Aorta (tissue), 5 donors: Measurements from ENCODE around the gene TOGARAM2. TPM values are rescaled to one million over a fixed set of nuclear protein-coding genes. Genes with fewer than 3 reads are reported as not detected.

ENCODE experiments used
- ATAC-seq: fragments of 200-7000 bp; cut with Tn5 transposase; one replicate; pipeline ENCODE4 v1.9.1; 2022; ENCODE audit warnings: moderate library complexity; ENCODE audit not compliant: low FRiP score
- DNase-seq, 2 donors: peaks; one replicate each; pipeline ENCODE4 v3.0.0-alpha.2; 2020
- H3K27ac ChIP-seq, 2 donors: one replicate each; pipeline ENCODE4 v1.5.1; 2013; ENCODE audit warnings: low read length in 2 of 2, mild to moderate bottlenecking in 2 of 2, moderate library complexity in 2 of 2, control low read depth in 1 of 2, inconsistent platforms in 1 of 2, low read depth in 1 of 2
- H3K27me3 ChIP-seq, 2 donors: one replicate each; pipeline ENCODE4 v1.6.1; 2013; ENCODE audit warnings: control low read depth in 1 of 2, low read length in 1 of 2, mild to moderate bottlenecking in 1 of 2, moderate library complexity in 1 of 2; ENCODE audit not compliant: insufficient read depth in 2 of 2, control insufficient read depth in 1 of 2
- H3K36me3 ChIP-seq, 2 donors: one replicate each; pipeline ENCODE4 v1.6.1; 2013; ENCODE audit warnings: control low read depth in 1 of 2, low read length in 1 of 2, mild to moderate bottlenecking in 1 of 2; ENCODE audit not compliant: insufficient read depth in 2 of 2, control insufficient read depth in 1 of 2
- H3K4me1 ChIP-seq, 2 donors: one replicate each; pipeline ENCODE4 v1.6.1; 2013; ENCODE audit warnings: low read length in 2 of 2, control low read depth in 1 of 2, mild to moderate bottlenecking in 1 of 2, moderate library complexity in 1 of 2; ENCODE audit not compliant: insufficient read depth in 2 of 2, control insufficient read depth in 1 of 2
- H3K4me3 ChIP-seq, 2 donors: one replicate each; pipeline ENCODE4 v1.5.1; 2013; ENCODE audit warnings: low read length in 2 of 2, control low read depth in 1 of 2, mild to moderate bottlenecking in 1 of 2
- H3K9me3 ChIP-seq: one replicate; pipeline ENCODE4 v1.6.1; 2013; ENCODE audit warnings: mild to moderate bottlenecking, low read length; ENCODE audit not compliant: control insufficient read depth
- WGBS, 2 donors: extraction: QIAGEN DNeasy Blood & Tissue Kit; methylation state at CpG; one replicate each; pipeline ENCODE4 v1.1.7; 2013; 5-methylcytosine and 5-hydroxymethylcytosine counted together
- intact Hi-C, 2 donors: fragments of 100-400 bp; cut with DNase I; formaldehyde crosslinking; loops; one replicate each; pipeline versions ENCODE4 v1.14.2 to v1.15.0; 2022
- polyA plus RNA-seq, 2 donors: library from polyadenylated mRNA; stranded (reverse); fragments of 200-250 nt; gene quantifications; one replicate each; pipeline ENCODE4 v1.2.3, GENCODE V29; 2013
- total RNA-seq, 2 donors: library from RNA; stranded (reverse); fragmentation: NEBNext Ultra II Directional; extraction: Animal tissue kit (Norgen Biotek cat#: 25700); gene quantifications; one replicate each; pipeline ENCODE4 v1.2.1, GENCODE V29; 2021
- donor health status: healthy with polysubstance abuse.
- donor health status: Bipolar disorder and iron deficiency.
- donor health status: DM: no; HTN: no; CAD: no.
- donor health status: DM: no; HTN: no; CAD: no.
- donor health status: DM: yes; HTN: yes; CAD: no.

TOGARAM2 gene
- total and polyA plus RNA-seq, 4 donors = 0.50 to 2.2 (median 0.71) TPM

DNA sequence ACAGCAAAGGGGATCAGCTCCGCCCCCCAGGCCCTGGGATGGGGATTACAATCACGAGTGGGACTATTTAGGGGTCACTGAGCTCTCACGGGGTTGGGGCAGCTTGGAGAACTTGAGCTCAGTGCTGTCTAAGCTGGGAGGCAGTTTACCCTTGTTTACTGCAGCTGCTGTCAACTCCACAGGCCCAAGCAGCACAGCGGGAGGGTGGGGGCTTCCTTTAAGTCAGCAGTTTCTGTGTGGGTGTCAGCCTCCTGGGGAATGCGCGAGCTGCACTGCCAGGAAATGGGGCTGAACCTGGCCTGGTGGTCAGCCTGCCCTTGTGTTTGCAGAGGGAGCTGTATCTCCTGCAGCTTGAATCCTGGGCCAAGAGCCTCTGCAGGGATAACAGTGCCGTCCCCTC lies 29.8 kb downstream of the TOGARAM2 start:
- DNase-seq = no peak
- intact Hi-C loops = no loop called here
- Histone ChIP-seq H3K27me3 (no peaks in the 10 kb centered on the region), H3K27ac (no peak overlapping the region), H3K36me3 (no peaks in the 10 kb centered on the region), H3K9me3 (no peaks in the 10 kb centered on the region), H3K4me3 (no peak overlapping the region), H3K4me1 (no peaks in the 10 kb centered on the region)
- 70 to 75% methylated on average over 7 of the region's 7 CpGs for WGBS, 2 donors
- ATAC-seq = no peak

DNA sequence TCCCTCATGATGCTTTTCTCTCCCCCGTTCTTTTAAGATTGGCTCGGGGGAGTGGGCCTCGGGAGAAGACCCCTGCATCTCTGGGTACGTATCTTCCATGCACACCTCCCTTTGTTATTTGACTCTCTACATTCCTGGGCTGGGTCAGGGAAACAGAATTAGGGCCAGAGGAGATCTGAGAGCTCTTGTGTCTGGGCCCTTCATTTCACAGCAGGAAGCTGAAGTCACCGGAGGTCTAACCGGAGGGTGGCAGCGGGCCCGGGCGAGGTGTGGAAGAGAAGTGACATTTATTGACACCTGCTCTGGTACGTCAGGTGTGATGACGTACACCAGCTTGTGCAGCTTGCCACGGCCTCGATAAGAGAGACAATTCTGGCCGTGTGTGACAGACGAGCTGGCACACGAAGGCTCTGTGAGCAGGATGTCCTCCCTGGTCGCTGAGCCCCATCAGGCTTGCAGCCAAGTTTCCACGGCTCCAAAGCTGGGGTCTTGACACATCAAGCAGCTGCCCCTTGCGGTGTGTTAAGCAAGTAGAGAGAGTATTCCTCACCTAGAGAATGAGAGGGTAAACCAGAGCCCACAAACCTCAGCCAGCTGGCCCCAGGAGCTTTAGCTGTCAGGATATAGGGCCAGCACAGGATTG lies 30.4 kb downstream of the TOGARAM2 start:
- H3K4me3 ChIP-seq = no peak overlapping the region
- no peaks in the 10 kb centered on the region for H3K9me3 ChIP-seq
- ATAC-seq (no peak), DNase-seq (peak in 1 of 2 donors; percentile 70)
- no peaks in the 10 kb centered on the region for H3K36me3 ChIP-seq
- 39 to 48% methylated on average over 19 of the region's 19 CpGs for WGBS, 2 donors
- no peak overlapping the region for H3K27ac ChIP-seq
- H3K4me1 ChIP-seq = no peaks in the 10 kb centered on the region
- no peaks in the 10 kb centered on the region for H3K27me3 ChIP-seq
- intact Hi-C loops = no loop called here

DNA sequence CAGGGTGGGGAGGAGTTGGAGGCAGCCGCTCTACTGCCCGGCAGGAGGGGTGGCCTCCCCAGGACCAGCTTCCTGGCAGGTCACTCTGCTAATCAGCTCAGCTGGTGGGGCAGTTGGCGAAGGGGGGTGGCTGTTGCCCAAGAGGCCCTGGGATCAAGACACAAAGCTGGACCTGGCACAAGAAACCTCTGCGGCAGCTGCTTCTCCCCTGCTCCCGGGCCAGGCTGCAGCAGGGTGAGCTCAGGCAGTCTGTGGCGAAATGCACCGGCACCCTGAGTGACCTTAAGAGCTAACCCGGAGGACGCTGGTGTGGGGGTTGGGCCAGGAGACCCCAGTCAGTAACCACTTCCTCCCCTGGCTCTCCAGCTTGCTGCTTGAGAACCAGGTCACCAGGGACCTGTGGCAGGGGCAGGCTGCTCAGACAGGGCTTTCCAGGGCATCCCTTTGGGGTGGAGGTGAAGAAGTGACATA lies 31.1 kb downstream of the TOGARAM2 start:
- Histone ChIP-seq H3K36me3 (no peaks in the 10 kb centered on the region), H3K9me3 (no peaks in the 10 kb centered on the region), H3K27me3 (no peaks in the 10 kb centered on the region), H3K4me1 (no peaks in the 10 kb centered on the region), H3K27ac (no peak overlapping the region), H3K4me3 (no peak overlapping the region)
- intact Hi-C loops = no loop called here
- DNase-seq (peak in 1 of 2 donors; percentile 64), ATAC-seq (no peak)
- WGBS, 2 donors = 14 to 15% methylated on average over 8 to 9 of the region's 9 CpGs

DNA sequence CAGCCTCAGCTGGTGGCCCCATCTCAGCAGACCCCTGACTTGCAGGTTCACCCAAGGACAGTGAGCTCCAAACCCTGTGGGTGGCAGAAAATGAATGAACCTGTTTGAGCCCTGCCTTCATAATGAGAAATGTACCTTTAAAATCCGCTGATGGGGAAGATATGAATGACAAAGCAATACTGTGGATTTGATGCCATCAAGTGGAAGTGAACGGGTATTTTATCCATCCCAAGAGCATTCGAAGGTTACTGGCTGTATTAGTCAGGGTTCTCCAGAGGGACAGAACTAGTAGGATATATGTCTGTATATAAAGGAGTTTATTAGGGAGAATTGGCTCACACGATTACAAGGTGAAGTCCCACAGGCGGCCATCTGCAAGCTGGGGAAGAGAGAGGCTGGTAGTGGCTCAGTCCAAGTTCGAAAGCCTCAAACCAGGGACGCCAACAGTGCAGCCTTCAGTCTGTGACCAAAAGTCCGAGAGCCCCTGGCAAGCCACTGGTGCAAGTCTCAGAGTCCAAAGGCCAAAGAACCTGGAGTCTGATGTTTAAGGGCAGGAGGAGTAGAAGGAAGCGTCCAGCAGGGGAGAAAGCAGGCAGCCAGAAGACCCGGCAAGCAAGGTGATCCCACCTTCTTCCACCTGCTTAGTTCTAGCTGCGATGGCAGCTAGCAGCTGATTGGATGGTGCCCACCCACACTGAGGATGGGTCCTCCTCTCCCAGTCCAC lies 32.1 kb downstream of the TOGARAM2 start:
- DNase-seq (no peak), ATAC-seq (no peak)
- intact Hi-C loops = no loop called here
- Histone ChIP-seq H3K36me3 (no peaks in the 10 kb centered on the region), H3K27me3 (no peaks in the 10 kb centered on the region), H3K9me3 (no peaks in the 10 kb centered on the region), H3K4me1 (no peaks in the 10 kb centered on the region), H3K27ac (no peak overlapping the region), H3K4me3 (no peak overlapping the region)
- 88 to 89% methylated on average over 11 of the region's 11 CpGs for WGBS, 2 donors

DNA sequence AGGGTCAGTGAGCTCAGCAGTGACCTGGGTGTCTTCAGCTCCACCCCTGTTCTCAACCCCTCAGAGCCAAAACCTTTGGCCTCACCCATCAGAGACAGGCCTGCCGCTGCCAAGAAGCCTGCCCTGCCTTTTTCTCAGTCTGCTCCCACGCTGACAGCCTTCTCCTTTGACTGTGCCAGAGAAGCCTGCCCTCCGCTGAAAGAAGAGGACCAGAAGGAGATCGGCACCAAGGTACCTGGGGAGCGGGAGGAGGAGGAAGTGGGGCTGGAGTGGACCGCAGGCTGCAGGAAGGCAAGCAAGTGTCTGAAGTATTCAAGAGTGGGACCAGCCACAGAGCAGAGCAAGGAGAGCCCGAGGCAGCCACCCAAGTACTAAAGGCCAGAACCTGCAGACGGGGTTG lies 33.2 kb downstream of the TOGARAM2 start:
- intact Hi-C loops = no loop called here
- Histone ChIP-seq H3K27ac (no peak overlapping the region), H3K4me1 (no peaks in the 10 kb centered on the region), H3K4me3 (no peak overlapping the region), H3K9me3 (no peaks in the 10 kb centered on the region), H3K27me3 (no peaks in the 10 kb centered on the region), H3K36me3 (no peaks in the 10 kb centered on the region)
- ATAC-seq (no peak), DNase-seq (no peak)
- 90 to 96% methylated on average over 8 of the region's 8 CpGs for WGBS, 2 donors

DNA sequence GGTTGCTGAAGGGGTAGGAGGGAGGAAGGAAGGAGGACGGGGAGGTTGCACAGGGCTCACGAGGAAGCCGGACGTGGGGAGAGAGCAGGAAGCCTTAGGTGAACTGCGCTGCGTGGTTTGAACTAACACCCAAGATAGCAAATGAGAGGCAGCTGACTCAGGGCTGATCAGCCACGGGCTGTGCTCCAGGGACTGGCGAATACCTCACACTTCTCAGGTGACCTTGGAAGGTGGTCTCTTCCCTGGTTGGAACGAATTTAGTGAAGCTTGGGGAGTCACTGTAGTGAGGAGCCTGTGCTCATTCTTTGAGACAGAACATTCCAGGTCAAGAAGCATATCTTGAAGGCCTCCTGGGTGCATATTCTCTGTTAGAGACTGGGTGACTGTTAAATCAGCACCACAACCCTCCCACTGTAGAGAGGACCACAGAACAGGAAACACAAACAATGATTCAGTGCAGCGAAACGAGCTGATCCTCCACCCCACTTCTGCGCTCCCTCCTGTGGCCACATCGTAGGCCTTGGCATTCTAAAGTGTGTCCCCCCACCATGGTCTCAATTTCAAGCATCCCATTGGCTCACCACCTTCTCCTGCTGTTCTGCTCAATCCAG lies 33.8 kb downstream of the TOGARAM2 start:
- no peak overlapping the region for H3K4me3 ChIP-seq

DNA sequence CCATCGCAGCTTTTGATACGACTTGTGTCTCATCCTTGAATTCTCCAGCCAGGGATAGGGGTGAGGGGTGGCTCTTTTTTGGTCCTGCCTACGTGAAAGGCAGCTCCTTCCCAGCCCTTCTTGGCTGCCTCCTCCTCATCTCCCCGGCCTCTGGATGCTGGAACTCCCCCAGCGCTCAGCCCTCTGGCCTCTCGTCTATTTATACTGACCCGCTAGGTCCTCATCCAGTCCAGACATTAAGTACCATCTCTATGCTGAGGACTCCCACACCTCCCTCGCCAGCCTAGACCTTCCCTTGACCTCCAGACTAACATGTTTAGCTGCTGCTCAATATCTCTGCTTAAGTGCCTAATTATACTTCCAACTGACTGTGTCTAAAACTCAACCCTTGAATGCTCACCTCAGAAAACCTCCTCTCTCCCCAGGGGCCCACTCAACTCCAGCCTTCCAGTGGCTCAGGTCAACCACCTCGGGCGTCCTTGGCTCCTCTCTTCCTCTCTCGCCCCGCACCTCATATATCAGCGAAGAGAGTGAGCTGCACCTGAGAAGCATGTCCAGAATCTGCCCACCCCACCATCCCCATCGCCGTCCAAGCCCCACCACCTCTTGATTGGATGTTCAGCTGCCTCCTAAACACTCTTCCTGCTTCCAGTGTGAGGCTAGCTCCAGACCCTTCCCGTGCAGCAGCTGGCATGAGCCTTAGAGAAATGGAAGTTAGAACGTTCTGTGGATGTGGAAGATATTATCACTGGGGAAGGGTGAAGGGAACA lies 34.8 kb downstream of the TOGARAM2 start:
- no peak for DNase-seq
- Histone ChIP-seq H3K36me3 (no peaks in the 10 kb centered on the region), H3K4me3 (no peak overlapping the region), H3K27me3 (no peaks in the 10 kb centered on the region), H3K4me1 (no peaks in the 10 kb centered on the region), H3K9me3 (no peaks in the 10 kb centered on the region), H3K27ac (no peak overlapping the region)
- intact Hi-C loops = no loop called here
- ATAC-seq = no peak
- WGBS, 2 donors = 80 to 82% methylated on average over 17 of the region's 17 CpGs

More for the DNA sequence above, 33.8 kb downstream of the TOGARAM2 start:
- Histone ChIP-seq H3K4me1 (no peaks in the 10 kb centered on the region), H3K27me3 (no peaks in the 10 kb centered on the region), H3K36me3 (no peaks in the 10 kb centered on the region), H3K9me3 (no peaks in the 10 kb centered on the region), H3K27ac (no peak overlapping the region)
- 82 to 84% methylated on average over 13 of the region's 13 CpGs for WGBS, 2 donors
- DNase-seq = no peak
- no peak for ATAC-seq
- intact Hi-C loops = no loop called here

DNA sequence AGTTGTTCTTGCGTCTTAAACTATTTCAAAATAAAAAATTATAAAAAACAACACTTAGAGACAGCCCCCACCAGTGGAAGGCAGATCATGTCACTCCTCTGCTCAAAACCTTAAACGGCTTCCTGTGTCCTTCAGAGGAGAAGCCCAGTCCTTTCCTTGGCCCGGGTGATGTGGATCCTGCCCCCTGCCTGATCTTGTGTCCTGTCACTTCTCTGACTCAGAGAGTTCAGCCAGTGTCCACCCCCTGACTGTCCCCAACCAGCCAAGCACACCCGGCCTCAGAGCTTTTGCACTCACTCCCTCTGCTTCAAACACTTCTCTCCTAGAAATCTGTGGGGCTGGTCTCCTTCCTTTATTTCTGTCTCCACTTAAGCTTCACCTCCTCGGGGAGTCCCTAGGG lies 35.4 kb downstream of the TOGARAM2 start:
- Histone ChIP-seq H3K36me3 (no peaks in the 10 kb centered on the region), H3K27me3 (no peaks in the 10 kb centered on the region), H3K4me1 (no peaks in the 10 kb centered on the region), H3K9me3 (no peaks in the 10 kb centered on the region), H3K27ac (no peak overlapping the region), H3K4me3 (no peak overlapping the region)
- WGBS, 2 donors = 49 to 53% methylated on average over 5 of the region's 5 CpGs
- no peak for DNase-seq
- ATAC-seq = no peak
- intact Hi-C loops = no loop called here
